Stomach (tissue), 4 donors: ENCODE results near the gene NFKBIZ.

ENCODE experiments used
- POLR2A ChIP-seq, 4 donors: fragments of 450-650 bp; IDR thresholded peaks; one replicate each; pipeline ENCODE4 v1.6.1; 2016; ENCODE audit warnings: antibody characterized with exemption in 4 of 4, control low read depth in 2 of 4, mild to moderate bottlenecking in 1 of 4, moderate library complexity in 1 of 4
- TF ChIP-seq, protein P1 (sequence below), 7 experiments: fragments of 450-650 bp in 4 of 7; fragments of 200-600 bp in 3 of 7; sonication (generic) in 3 of 7; IDR thresholded peaks; one replicate each; pipeline ENCODE4 v1.5.1; 2016 to 2019; ENCODE audit warnings: antibody characterized with exemption in 7 of 7, control low read depth in 2 of 7, mild to moderate bottlenecking in 1 of 7

GRCh38 chr3:101897013-101897412 lies 47.7 kb downstream of the NFKBIZ start:
- TF ChIP-seq, protein P1, sequence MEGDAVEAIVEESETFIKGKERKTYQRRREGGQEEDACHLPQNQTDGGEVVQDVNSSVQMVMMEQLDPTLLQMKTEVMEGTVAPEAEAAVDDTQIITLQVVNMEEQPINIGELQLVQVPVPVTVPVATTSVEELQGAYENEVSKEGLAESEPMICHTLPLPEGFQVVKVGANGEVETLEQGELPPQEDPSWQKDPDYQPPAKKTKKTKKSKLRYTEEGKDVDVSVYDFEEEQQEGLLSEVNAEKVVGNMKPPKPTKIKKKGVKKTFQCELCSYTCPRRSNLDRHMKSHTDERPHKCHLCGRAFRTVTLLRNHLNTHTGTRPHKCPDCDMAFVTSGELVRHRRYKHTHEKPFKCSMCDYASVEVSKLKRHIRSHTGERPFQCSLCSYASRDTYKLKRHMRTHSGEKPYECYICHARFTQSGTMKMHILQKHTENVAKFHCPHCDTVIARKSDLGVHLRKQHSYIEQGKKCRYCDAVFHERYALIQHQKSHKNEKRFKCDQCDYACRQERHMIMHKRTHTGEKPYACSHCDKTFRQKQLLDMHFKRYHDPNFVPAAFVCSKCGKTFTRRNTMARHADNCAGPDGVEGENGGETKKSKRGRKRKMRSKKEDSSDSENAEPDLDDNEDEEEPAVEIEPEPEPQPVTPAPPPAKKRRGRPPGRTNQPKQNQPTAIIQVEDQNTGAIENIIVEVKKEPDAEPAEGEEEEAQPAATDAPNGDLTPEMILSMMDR (IDR thresholded peaks at IDR 0.05): no peak
- no peak for TF ChIP-seq POLR2A (IDR thresholded peaks at IDR 0.05)
